ENCODE results near the gene EPB41L4B.
"Not testable (repeated sequence)": the region's sequence is repeated elsewhere in the genome, so short reads cannot be mapped to it uniquely, and the experiment has no call there.

EPB41L4B gene

GRCh38 chr9:109351032-109351431, 30.2 kb upstream of the EPB41L4B start:
- no peak for TF ChIP-seq CTCF (IDR thresholded peaks at IDR 0.05; ENCODE audit: insufficient read depth, low read length, poor library complexity, severe bottlenecking)
- Histone ChIP-seq H3K36me3 (ENCODE audit: control insufficient read depth, insufficient read depth, low read length) (no peaks in the 10 kb centered on the region), H3K27me3 (replicated peaks; ENCODE audit: control insufficient read depth, insufficient read depth, low read length) (no peaks in the 10 kb centered on the region; the same call in 1 of the 2 replicates), H3K4me3 (replicated peaks; ENCODE audit: low read depth, low read length) (no peak overlapping the region)
- no peak for DNase-seq (ENCODE audit: extremely low read depth, insufficient read length)

DNA sequence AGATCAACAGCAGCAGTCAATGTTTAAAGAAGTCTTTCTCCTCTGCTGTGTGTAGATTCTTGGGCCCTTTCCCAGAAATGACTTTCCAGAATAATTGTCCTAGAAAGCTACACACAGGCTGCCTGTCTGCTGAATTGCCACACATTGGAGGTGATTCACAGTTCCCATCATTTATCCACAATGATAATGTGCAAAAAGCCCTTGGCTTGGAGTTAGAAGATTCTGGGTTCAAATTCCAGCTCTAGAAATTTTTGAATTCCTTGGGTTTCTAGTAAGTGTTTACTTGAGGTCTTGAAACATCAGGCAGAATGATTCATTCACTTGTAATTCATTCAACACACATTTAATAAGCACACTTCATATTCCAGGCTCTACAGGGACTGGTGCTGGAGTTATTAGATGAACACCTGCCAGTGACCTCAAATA, 28.6 kb upstream of the EPB41L4B start:
- H3K27me3 ChIP-seq (replicated peaks; ENCODE audit: control insufficient read depth, insufficient read depth, low read length), result no peaks in the 10 kb centered on the region; the same call in 1 of the 2 replicates
- no peak for TF ChIP-seq CTCF (IDR thresholded peaks at IDR 0.05; ENCODE audit: insufficient read depth, low read length, poor library complexity, severe bottlenecking)
- no peak overlapping the region for H3K4me3 ChIP-seq (replicated peaks; ENCODE audit: low read depth, low read length)
- DNase-seq (ENCODE audit: extremely low read depth, insufficient read length), result no peak
- H3K36me3 ChIP-seq (ENCODE audit: control insufficient read depth, insufficient read depth, low read length), result no peaks in the 10 kb centered on the region

DNA sequence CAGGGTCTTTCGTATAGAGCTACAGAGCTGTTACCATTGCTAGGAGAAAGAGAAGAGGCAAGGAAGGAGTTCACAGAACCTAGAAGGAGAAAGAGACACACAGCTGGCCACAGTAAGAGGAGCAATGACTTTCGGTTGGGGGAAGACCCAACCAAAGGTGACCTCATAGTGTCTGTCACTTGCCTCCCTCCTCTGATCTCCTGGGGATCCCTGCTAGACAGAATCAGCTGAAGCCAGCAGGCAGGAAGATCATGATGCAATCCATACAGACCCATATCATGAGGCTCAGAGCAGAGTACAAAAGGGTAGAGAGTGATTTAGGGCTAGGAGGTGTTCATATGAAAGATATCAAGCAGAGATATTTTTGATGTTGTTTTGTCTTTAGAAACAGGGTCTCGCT, 26.0 kb upstream of the EPB41L4B start:
- no peak for DNase-seq (ENCODE audit: extremely low read depth, insufficient read length)
- TF ChIP-seq CTCF (IDR thresholded peaks at IDR 0.05; ENCODE audit: insufficient read depth, low read length, poor library complexity, severe bottlenecking), result no peak
- H3K36me3 ChIP-seq (ENCODE audit: control insufficient read depth, insufficient read depth, low read length), result no peaks in the 10 kb centered on the region
- no peaks in the 10 kb centered on the region; the same call in 1 of the 2 replicates for H3K27me3 ChIP-seq (replicated peaks; ENCODE audit: control insufficient read depth, insufficient read depth, low read length)
- no peak overlapping the region for H3K4me3 ChIP-seq (replicated peaks; ENCODE audit: low read depth, low read length)

- Histone ChIP-seq H3K27me3 (replicated peaks; ENCODE audit: control insufficient read depth, insufficient read depth, low read length) (no peaks in the 10 kb centered on the region), H3K4me3 (replicated peaks; ENCODE audit: low read depth, low read length) (no peak overlapping the region), H3K36me3 (ENCODE audit: control insufficient read depth, insufficient read depth, low read length) (no peaks in the 10 kb centered on the region)
- no peak for DNase-seq (ENCODE audit: extremely low read depth, insufficient read length)
- TF ChIP-seq CTCF (IDR thresholded peaks at IDR 0.05; ENCODE audit: insufficient read depth, low read length, poor library complexity, severe bottlenecking), result no peak
Observed at GRCh38 chr9:109344866-109345265, 24.0 kb upstream of the EPB41L4B start.

- no peak overlapping the region for H3K4me3 ChIP-seq (replicated peaks; ENCODE audit: low read depth, low read length)
- TF ChIP-seq CTCF (IDR thresholded peaks at IDR 0.05; ENCODE audit: insufficient read depth, low read length, poor library complexity, severe bottlenecking), result no peak
- H3K36me3 ChIP-seq (ENCODE audit: control insufficient read depth, insufficient read depth, low read length), result no peaks in the 10 kb centered on the region
- DNase-seq (ENCODE audit: extremely low read depth, insufficient read length), result no peak
- H3K27me3 ChIP-seq (replicated peaks; ENCODE audit: control insufficient read depth, insufficient read depth, low read length), result no peaks in the 10 kb centered on the region
Observed at GRCh38 chr9:109342878-109343277, 22.0 kb upstream of the EPB41L4B start.

DNA sequence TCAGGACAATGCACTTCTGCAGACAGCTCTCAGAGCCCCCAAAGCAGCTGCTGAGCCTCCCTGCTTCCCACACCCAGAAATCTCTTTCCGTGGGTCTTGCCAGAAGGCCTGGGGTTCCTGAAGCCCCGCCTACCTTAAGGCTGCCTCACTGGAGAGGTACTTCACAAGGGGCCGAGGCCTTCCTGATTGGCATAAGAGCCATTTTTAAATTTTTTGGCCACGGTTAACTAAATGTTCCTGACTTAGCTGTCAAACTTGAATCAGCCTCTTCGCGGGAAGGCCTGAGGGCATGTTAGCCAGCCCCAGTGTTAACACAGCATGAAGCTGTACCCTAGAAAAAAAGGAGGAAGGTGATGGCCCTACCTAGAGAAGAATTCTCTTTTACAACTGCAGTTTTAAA, 20.7 kb upstream of the EPB41L4B start:
- Histone ChIP-seq H3K36me3 (ENCODE audit: control insufficient read depth, insufficient read depth, low read length) (no peaks in the 10 kb centered on the region), H3K27me3 (replicated peaks; ENCODE audit: control insufficient read depth, insufficient read depth, low read length) (no peaks in the 10 kb centered on the region), H3K4me3 (replicated peaks; ENCODE audit: low read depth, low read length) (no peak overlapping the region)
- DNase-seq (ENCODE audit: extremely low read depth, insufficient read length), result no peak
- TF ChIP-seq CTCF (IDR thresholded peaks at IDR 0.05; ENCODE audit: insufficient read depth, low read length, poor library complexity, severe bottlenecking), result no peak

GRCh38 chr9:109340979-109341378, 20.1 kb upstream of the EPB41L4B start:
- not testable (repeated sequence) for H3K4me3 ChIP-seq (replicated peaks; ENCODE audit: low read depth, low read length); H3K36me3 ChIP-seq (ENCODE audit: control insufficient read depth, insufficient read depth, low read length); H3K27me3 ChIP-seq (replicated peaks; ENCODE audit: control insufficient read depth, insufficient read depth, low read length); DNase-seq (ENCODE audit: extremely low read depth, insufficient read length)
